Activated naive CD8-positive, alpha-beta T cell treated with anti-CD3 and anti-CD28 coated beads, Interleukin-2, amount 50 U/mL, for 24 hours (primary cell): ENCODE data around the gene HIRA.
"Not testable (repeated sequence)": the region's sequence is repeated elsewhere in the genome, so short reads cannot be mapped to it uniquely, and the experiment has no call there.

Experiments used
- ATAC-seq: fragments of 150-1000 bp; cut with Tn5 transposase; one replicate; pipeline ENCODE4 v1.10.0; 2021
- DNase-seq: peaks from one replicate; pipeline ENCODE4 v3.0.0; 2021
- H3K27ac Mint-ChIP-seq: one replicate; pipeline ENCODE4 v1.8.0; 2021; ENCODE audit warnings: mild to moderate bottlenecking, mixed read lengths
- H3K27me3 Mint-ChIP-seq: one replicate; pipeline ENCODE4 v1.8.0; 2021; ENCODE audit warnings: mixed read lengths
- H3K36me3 Mint-ChIP-seq: one replicate; pipeline ENCODE4 v1.8.0; 2021; ENCODE audit warnings: low read depth, mixed read lengths
- H3K4me1 Mint-ChIP-seq: one replicate; pipeline ENCODE4 v1.8.0; 2021; ENCODE audit warnings: mixed read lengths
- H3K4me3 Mint-ChIP-seq: one replicate; pipeline ENCODE4 v1.8.0; 2021; ENCODE audit warnings: mild to moderate bottlenecking, moderate library complexity, mixed read lengths
- H3K9me3 Mint-ChIP-seq: one replicate; pipeline ENCODE4 v1.8.0; 2021; ENCODE audit warnings: mixed read lengths

Gene HIRA

DNA sequence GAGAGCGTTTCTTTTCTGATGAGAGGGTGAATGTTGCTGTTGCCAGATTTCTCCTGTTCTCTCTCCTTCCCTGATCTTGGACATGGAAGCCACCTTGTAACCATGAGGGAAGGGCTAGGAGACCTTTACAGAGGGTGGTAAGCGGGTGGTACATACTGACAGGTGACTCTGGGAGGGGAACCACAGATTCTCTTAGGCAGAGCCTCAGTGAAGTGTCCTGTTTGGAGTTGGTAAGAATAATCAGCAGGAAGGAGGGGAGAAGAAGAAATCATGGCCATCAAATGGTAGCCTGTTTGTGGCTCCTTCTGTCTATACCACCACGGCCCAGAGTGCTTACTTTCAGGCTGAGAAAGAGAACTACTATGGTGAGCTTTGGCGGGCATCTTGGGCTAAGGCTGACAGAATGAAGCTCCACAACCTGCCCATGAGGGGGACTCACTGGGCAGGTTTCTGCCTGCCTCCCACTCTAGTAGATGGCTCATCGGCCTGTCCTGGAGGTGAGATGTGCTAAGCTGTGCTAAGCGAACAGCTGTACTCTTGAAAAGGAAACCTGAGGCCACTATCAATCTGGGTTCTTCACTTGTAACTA, 84.8 kb downstream of the HIRA start:
- no peak overlapping the region for H3K27ac Mint-ChIP-seq
- ATAC-seq = no peak
- no peaks in the 10 kb centered on the region for H3K4me1 Mint-ChIP-seq
- peaks cover 70% of the 10 kb centered on the region for H3K36me3 Mint-ChIP-seq
- H3K4me3 Mint-ChIP-seq = no peak overlapping the region
- peaks cover 6% of the 10 kb centered on the region for H3K9me3 Mint-ChIP-seq
- H3K27me3 Mint-ChIP-seq = no peaks in the 10 kb centered on the region
- DNase-seq = no peak

DNA sequence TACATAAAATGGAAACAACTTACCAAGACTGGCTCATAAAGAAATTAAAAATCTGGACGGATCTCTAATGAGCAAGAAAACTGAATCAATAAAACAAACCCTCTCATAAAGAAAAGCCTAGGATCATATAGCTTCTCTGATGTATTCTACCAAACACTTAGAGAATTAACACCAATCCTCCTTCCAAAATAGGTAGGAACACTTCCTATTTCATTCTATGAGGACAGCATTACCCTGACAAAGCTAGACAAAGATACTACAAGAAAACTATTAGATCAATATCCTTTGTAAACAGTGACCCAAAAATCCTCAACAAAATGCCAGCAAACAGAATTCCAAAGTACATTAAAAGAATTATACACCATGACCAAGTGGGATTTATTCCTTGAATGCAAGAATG, 87.1 kb downstream of the HIRA start:
- peaks cover 72% of the 10 kb centered on the region for H3K36me3 Mint-ChIP-seq
- H3K4me3 Mint-ChIP-seq = no peak overlapping the region
- no peak overlapping the region for H3K27ac Mint-ChIP-seq
- ATAC-seq (no peak), DNase-seq (no peak)
- H3K27me3 Mint-ChIP-seq = no peaks in the 10 kb centered on the region
- H3K9me3 Mint-ChIP-seq = peaks cover 12% of the 10 kb centered on the region
- H3K4me1 Mint-ChIP-seq = no peaks in the 10 kb centered on the region

DNA sequence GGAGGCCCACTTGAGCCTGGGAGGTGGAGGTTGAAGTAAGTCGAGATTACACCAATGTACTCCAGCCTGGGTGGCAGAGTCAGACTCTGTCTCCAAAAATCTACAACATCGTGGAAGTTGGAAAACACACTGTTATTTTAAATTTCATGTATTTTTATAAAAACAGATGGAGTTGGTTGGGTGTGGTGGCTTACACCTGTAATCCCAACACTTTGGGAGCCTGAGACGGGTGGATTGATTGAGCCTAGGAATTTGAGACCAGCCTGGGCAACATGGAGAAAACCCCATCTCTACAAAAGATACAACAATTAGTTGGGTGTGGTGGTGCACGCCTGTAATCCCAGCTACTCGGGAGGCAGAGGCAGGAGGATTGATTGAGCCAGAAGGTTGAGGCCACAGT, 88.1 kb downstream of the HIRA start:
- Mint-ChIP-seq H3K27me3 (no peaks in the 10 kb centered on the region), H3K4me3 (no peak overlapping the region), H3K27ac (no peak overlapping the region), H3K4me1 (no peaks in the 10 kb centered on the region), H3K9me3 (peaks cover 20% of the 10 kb centered on the region), H3K36me3 (peaks cover 78% of the 10 kb centered on the region)
- no peak for DNase-seq
- ATAC-seq = no peak

- no peak for DNase-seq
- ATAC-seq = no peak
- Mint-ChIP-seq H3K4me1 (no peaks in the 10 kb centered on the region), H3K4me3 (no peak overlapping the region), H3K27me3 (no peaks in the 10 kb centered on the region), H3K27ac (no peak overlapping the region), H3K36me3 (peaks cover 91% of the 10 kb centered on the region), H3K9me3 (peaks cover 33% of the 10 kb centered on the region)
Measured at GRCh38 chr22:19341500-19341899, 90.0 kb downstream of the HIRA start.

DNA sequence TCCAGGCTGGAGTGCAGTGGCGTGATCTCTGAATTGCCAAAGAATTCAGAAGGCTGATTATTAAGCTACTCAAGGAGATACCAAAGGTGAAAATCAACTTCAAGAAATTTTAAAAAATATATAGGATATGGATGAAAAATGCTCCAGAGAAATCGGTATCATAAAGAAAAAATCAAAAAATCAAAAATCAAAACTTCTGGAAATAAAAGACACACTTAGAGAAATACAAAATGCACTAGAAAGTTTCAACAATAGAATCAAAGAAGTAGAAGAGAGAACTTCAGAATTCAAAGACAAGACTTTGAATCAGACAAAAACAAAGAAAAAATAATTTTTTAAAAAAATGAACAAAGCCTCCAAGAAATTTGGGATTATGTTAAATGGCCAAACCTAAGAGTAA, 94.4 kb downstream of the HIRA start:
- ATAC-seq (no peak), DNase-seq (no peak)
- no peaks in the 10 kb centered on the region for H3K27me3 Mint-ChIP-seq
- H3K27ac Mint-ChIP-seq = no peak overlapping the region
- H3K4me1 Mint-ChIP-seq = no peaks in the 10 kb centered on the region
- peaks cover 95% of the 10 kb centered on the region for H3K36me3 Mint-ChIP-seq
- peaks cover 44% of the 10 kb centered on the region for H3K9me3 Mint-ChIP-seq
- no peak overlapping the region for H3K4me3 Mint-ChIP-seq

DNA sequence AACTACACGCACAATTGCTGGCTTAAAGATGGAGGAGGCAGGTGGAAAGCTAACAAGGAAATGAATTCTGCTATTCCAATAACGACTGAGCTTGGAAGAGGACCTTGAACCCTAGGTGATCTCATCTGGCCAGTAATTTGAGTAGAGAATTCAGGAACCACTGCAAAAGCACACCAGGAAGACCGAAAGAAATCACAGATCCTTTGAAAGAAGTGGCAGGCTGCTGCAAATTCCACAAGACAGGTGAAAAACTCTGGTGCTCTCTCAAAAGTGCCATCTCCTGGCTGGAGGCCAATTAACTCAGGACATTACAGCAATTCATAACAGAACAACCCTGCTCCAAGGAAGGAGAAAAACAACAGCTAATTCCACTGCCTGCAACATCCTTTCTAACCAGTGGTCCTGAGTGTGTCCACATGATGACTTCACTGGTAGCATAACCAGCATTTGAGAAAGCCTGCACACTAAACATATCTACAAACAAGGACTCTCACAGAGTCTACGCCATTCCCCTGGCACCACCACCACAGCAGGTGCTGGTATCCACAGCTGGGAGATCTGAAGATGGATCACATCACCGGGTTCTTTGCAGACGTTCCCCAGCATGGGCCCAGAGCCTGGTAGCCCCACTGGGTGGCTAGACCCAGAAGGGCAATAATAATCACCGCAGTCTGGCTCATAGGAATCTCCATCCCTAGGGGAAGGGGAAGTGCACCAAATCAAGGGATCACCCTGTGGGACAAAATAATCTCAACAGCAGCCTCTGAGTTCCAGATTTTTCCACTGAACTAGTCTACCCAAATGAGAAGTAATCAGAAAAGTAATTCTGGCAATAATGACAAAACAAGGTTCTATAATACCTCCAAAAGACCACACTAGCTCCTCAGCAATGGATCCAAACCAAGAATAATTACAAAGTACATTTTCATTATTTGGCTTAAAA, 95.1 kb downstream of the HIRA start:
- peaks cover 44% of the 10 kb centered on the region for H3K9me3 Mint-ChIP-seq
- DNase-seq = no peak
- H3K4me1 Mint-ChIP-seq = no peaks in the 10 kb centered on the region
- no peaks in the 10 kb centered on the region for H3K27me3 Mint-ChIP-seq
- H3K27ac Mint-ChIP-seq = no peak overlapping the region
- H3K36me3 Mint-ChIP-seq = peaks cover 95% of the 10 kb centered on the region
- H3K4me3 Mint-ChIP-seq = no peak overlapping the region
- ATAC-seq = no peak

DNA sequence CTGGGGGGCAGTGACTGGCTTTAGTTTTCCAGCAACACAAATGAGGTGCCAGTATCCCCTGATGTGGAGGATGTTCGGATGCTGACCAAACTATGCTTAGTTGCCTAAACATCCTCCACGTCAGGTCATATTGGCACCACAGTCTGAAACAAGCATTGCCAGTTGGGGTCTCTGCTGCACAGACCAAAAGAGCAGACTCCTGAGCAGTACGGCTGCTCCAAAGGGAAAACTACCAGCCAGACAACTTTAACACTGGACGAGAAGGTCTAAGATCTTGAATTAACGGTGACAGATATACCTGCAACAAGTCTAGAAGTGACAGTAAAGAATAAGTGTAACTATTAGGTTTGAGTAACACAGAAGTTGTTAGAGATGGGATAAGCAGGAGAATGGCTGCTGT, 99.6 kb downstream of the HIRA start:
- DNase-seq (no peak), ATAC-seq (no peak)
- Mint-ChIP-seq H3K36me3 (peaks cover 83% of the 10 kb centered on the region), H3K4me1 (no peaks in the 10 kb centered on the region), H3K27me3 (no peaks in the 10 kb centered on the region), H3K9me3 (peaks cover 31% of the 10 kb centered on the region), H3K27ac (no peak overlapping the region), H3K4me3 (no peak overlapping the region)

GRCh38 chr22:19331474-19331873, 100.1 kb downstream of the HIRA start:
- Mint-ChIP-seq H3K9me3 (peaks cover 31% of the 10 kb centered on the region), H3K4me1 (no peaks in the 10 kb centered on the region), H3K27me3 (no peaks in the 10 kb centered on the region), H3K36me3 (peaks cover 78% of the 10 kb centered on the region), H3K27ac (no peak overlapping the region), H3K4me3 (no peak overlapping the region)
- no peak for DNase-seq
- ATAC-seq = no peak

- H3K4me3 Mint-ChIP-seq = no peak overlapping the region
- no peaks in the 10 kb centered on the region for H3K27me3 Mint-ChIP-seq
- H3K4me1 Mint-ChIP-seq = no peaks in the 10 kb centered on the region
- no peak overlapping the region for H3K27ac Mint-ChIP-seq
- no peak for ATAC-seq
- H3K36me3 Mint-ChIP-seq = peaks cover 73% of the 10 kb centered on the region
- DNase-seq = no peak
- peaks cover 28% of the 10 kb centered on the region for H3K9me3 Mint-ChIP-seq
Measured at GRCh38 chr22:19330865-19331418, 100.6 kb downstream of the HIRA start.

DNA sequence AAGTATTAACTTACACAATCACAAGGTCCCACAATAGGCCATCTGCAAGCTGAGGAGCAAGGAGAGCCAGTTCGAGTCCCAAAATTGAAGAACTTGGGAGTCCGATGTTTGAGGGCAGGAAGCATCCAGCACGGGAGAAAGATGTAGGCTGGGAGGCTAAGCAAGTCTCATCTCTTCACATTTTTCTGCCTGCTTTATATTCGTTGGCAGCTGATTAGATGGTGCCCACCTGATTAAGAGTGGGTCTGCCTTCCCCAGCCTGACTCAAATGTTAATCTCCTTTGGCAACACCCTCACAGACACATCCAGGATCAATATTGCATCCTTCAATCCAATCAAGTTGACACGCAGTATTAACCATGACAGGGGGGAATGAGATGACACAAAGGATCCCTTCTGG, 101.3 kb downstream of the HIRA start:
- H3K27ac Mint-ChIP-seq, H3K4me1 Mint-ChIP-seq, H3K27me3 Mint-ChIP-seq, ATAC-seq, DNase-seq, H3K4me3 Mint-ChIP-seq: not testable (repeated sequence)
- Mint-ChIP-seq H3K9me3 (peaks cover 22% of the 10 kb centered on the region), H3K36me3 (peaks cover 66% of the 10 kb centered on the region)

- H3K27me3 Mint-ChIP-seq = no peaks in the 10 kb centered on the region
- H3K4me3 Mint-ChIP-seq = no peak overlapping the region
- H3K36me3 Mint-ChIP-seq = peaks cover 59% of the 10 kb centered on the region
- ATAC-seq (no peak), DNase-seq (no peak)
- H3K9me3 Mint-ChIP-seq = peaks cover 18% of the 10 kb centered on the region
- H3K27ac Mint-ChIP-seq = no peak overlapping the region
- H3K4me1 Mint-ChIP-seq = no peaks in the 10 kb centered on the region
Measured at GRCh38 chr22:19329454-19329853, 102.1 kb downstream of the HIRA start.

DNA sequence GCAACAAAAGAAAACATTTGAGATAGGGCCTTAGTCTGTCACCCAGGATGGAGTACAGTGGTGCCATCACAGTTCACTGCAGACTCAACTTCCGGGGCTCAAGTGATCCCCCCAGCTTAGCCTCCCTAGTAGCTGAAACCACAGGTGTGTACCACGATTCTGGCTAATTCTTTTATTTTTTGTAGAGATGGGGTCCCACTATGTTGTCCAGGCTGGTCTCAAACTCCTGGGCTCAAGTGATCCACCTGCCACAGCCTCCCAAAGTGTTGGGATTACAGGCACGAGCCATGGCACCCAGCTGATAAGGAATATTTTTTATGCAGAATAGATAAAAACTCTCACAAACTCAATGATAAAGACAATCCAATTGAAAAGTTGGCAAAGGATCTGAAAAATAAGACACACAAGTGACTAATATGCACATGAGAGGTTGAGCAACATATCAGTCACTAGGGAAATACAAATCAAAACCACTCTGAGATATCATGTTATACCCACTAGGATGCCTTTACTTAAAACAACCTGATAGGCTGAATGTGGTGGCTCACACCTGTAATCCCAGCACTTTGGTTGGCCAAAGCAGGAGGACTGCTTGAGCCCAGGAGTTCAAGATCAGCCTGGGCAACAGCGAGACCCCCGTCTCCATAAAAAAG, 106.1 kb downstream of the HIRA start:
- Mint-ChIP-seq H3K9me3 (peaks cover 13% of the 10 kb centered on the region), H3K36me3 (peaks cover 23% of the 10 kb centered on the region)

GRCh38 chr22:19323420-19323819, 108.1 kb downstream of the HIRA start:
- not testable (repeated sequence) for H3K36me3 Mint-ChIP-seq

More for the DNA sequence above, 106.1 kb downstream of the HIRA start:
- ATAC-seq (no peak), DNase-seq (no peak)
- no peak overlapping the region for H3K27ac Mint-ChIP-seq
- H3K4me1 Mint-ChIP-seq = no peaks in the 10 kb centered on the region
- H3K27me3 Mint-ChIP-seq = no peaks in the 10 kb centered on the region
- no peak overlapping the region for H3K4me3 Mint-ChIP-seq

GRCh38 chr22:19321757-19322156, 109.8 kb downstream of the HIRA start:
- no peak for ATAC-seq
- Mint-ChIP-seq H3K4me3 (no peak overlapping the region), H3K4me1 (no peaks in the 10 kb centered on the region), H3K9me3 (peaks cover 20% of the 10 kb centered on the region), H3K36me3 (no peaks in the 10 kb centered on the region), H3K27me3 (no peaks in the 10 kb centered on the region), H3K27ac (no peak overlapping the region)
- DNase-seq = no peak

More at GRCh38 chr22:19323420-19323819, 108.1 kb downstream of the HIRA start:
- not testable (repeated sequence) for H3K27ac Mint-ChIP-seq, H3K27me3 Mint-ChIP-seq, H3K4me3 Mint-ChIP-seq, DNase-seq, ATAC-seq, H3K4me1 Mint-ChIP-seq
- peaks cover 14% of the 10 kb centered on the region for H3K9me3 Mint-ChIP-seq
